Measurements from ENCODE around the gene SH2D2A. TPM values are rescaled to one million over a fixed set of nuclear protein-coding genes. Genes with fewer than 3 reads are reported as not detected.

The SH2D2A gene
- total RNA-seq, 4 donors from 2014 or later, result 0.94 TPM; not detected in 3

DNA sequence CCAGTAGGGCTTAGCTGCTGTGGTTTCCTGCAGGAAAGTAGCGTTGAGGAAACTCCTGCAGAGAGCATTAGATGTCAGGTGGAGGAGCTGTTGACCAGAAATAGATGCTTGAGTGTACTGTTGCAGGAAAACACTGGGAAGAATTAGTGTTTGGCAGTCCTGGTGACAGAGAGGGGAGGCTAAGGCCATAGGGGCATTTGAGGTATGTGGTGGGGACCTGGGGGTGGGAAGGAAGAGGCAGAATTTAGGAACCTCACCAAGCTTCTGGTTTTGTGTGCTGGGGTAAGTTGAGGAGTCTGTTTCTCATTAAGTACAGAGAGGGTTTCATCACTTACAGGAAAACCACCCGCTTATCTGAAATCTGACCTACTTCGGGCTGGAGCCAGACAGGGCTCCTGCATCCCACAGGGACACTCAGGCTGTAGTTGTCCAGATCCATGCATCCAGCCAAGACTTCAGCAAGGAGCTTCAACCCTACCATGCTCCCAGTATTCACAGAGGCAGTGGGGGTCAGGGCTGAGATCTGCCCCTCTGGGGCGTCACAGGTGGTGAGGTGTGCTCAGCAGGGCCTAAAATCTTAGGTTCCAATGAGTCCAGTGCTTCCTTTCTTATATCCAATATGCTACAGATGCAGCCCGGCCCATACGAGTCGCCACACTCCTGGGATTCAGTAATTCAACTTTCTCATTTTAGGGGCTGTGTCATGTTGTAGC, 15.1 kb downstream of the SH2D2A start:
- 57 to 59% methylated on average over 1 to 7 of the region's 7 CpGs for WGBS, 2 donors (ENCODE audit: low coverage in 1 of 2)
- no peaks in the 10 kb centered on the region for H3K27me3 ChIP-seq
- H3K27ac ChIP-seq, result no peak overlapping the region
- H3K4me1 ChIP-seq, result peaks cover 0 to 35% (median 16%) of the 10 kb centered on the region in 3 donors
- H3K4me3 ChIP-seq, result no peak overlapping the region
- no peaks in the 10 kb centered on the region for H3K9me3 ChIP-seq
- H3K36me3 ChIP-seq, result peaks cover 4 to 63% of the 10 kb centered on the region in 2 donors
- ATAC-seq, result peak; percentile 69
- TF ChIP-seq POLR2AphosphoS5 (IDR thresholded peaks at IDR 0.05) (no peak), EP300 (IDR thresholded peaks at IDR 0.05) (no peak), POLR2A (IDR thresholded peaks at IDR 0.05) (no peak)
- TF ChIP-seq, protein P1, sequence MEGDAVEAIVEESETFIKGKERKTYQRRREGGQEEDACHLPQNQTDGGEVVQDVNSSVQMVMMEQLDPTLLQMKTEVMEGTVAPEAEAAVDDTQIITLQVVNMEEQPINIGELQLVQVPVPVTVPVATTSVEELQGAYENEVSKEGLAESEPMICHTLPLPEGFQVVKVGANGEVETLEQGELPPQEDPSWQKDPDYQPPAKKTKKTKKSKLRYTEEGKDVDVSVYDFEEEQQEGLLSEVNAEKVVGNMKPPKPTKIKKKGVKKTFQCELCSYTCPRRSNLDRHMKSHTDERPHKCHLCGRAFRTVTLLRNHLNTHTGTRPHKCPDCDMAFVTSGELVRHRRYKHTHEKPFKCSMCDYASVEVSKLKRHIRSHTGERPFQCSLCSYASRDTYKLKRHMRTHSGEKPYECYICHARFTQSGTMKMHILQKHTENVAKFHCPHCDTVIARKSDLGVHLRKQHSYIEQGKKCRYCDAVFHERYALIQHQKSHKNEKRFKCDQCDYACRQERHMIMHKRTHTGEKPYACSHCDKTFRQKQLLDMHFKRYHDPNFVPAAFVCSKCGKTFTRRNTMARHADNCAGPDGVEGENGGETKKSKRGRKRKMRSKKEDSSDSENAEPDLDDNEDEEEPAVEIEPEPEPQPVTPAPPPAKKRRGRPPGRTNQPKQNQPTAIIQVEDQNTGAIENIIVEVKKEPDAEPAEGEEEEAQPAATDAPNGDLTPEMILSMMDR (IDR thresholded peaks at IDR 0.05), result no peak

DNA sequence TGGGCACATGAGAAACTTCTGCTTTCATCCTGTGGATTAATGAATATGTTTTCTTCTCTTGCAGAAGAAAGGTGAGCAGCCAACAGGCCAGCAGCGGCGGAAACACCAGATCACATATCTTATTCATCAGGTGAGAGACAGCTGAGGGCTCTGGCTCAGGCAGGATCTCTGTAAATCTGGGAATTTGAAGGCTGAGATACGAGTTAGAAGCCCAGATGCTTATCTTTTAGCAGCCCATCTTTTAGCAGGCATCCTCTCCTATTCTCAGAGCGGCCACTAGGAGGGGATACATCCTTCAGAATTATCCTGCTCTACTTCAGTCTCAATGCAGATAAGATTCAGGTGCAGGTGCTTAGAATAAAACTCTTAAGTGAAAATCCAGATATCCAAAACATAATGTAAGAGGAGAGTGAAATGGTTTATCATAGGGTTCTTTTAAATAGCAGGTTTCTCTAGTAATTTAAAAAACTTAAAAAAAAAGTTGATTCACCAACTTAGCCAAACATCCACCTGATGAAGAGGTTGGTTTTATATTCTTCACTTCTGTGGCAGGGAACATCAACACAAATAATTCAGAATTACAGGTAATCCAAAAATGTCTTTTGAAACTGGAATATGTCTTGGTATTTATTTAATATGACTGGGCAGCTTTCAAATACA, 19.3 kb downstream of the SH2D2A start:
- Histone ChIP-seq H3K27ac (no peak overlapping the region), H3K9me3 (no peaks in the 10 kb centered on the region), H3K4me1 (peaks cover 0 to 9% (median 0%) of the 10 kb centered on the region in 3 donors), H3K4me3 (no peak overlapping the region), H3K27me3 (no peaks in the 10 kb centered on the region), H3K36me3 (peaks cover 8 to 100% of the 10 kb centered on the region in 2 donors)
- 53% methylated on average over 4 of the region's 4 CpGs; no CpG with 5 or more reads in 1 of the 2 donors for WGBS, 2 donors (ENCODE audit: low coverage in 1 of 2)
- no peak for ATAC-seq
- TF ChIP-seq EP300 (IDR thresholded peaks at IDR 0.05) (no peak), POLR2A (IDR thresholded peaks at IDR 0.05) (no peak), POLR2AphosphoS5 (IDR thresholded peaks at IDR 0.05) (no peak)
- TF ChIP-seq, protein P1 (IDR thresholded peaks at IDR 0.05), result peak in 3 of 4 experiments; percentile 56 to 64 (median 59)

DNA sequence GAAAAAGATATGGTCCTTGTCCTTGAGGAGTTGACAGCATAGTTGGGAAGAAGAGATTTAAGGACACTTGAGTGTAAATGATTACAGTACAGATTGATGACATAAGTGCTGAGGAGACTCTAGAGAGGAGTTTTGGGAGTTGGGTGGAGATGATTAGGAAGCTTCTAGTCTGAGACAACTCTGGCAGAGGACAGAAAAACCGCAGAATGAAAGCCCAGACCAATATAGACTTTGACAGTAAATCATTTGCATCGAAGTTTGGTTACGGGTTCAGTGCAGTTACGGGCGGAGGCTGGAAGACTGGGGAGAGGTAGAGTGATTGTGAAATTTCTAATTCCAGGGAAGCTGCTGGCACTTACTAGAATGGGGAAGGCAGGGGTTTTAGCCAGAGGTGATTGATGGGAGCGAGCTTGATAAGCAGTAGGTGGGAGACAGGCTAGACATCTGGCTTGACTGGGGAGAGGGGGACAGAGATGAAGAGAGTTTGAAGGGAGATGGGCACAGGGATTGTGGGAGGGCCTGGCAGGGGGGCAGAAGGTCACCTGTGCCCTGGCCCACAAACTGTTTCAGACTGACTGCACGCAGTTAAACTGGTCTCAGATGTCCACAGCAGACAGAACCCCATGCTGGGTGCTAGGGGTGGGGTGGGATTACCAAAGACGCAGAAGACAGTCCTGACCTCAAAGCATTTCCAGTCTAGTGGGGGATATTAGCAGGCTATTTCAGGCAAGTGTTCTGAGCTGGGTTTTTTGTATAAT, 20.1 kb downstream of the SH2D2A start:
- no peaks in the 10 kb centered on the region for H3K9me3 ChIP-seq
- ATAC-seq, result no peak
- peaks cover 8 to 100% of the 10 kb centered on the region in 2 donors for H3K36me3 ChIP-seq

DNA sequence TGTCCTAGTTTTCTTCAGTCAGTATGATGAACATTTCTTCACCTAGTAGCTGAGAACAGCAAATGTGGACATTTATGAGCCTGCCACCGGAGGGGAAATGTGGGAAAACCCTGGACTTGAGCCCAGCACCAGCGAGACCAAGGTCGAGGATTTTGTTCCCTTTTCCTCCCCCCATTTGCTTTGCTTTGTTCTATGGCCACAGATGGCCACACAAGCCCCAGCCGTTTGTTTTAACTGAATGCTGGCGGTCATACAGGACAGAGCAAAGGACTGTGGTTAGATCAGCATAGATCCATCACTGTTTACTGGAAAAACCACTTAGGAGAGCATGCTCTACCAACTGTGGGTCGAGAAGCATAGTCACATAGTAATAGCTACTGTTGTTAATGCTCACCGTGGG, 20.9 kb downstream of the SH2D2A start:
- H3K27me3 ChIP-seq, result no peaks in the 10 kb centered on the region
- H3K9me3 ChIP-seq, result no peaks in the 10 kb centered on the region
- peaks cover 8 to 100% of the 10 kb centered on the region in 2 donors for H3K36me3 ChIP-seq
- 52 to 53% methylated on average over 7 of the region's 7 CpGs for WGBS, 2 donors (ENCODE audit: low coverage in 1 of 2)
- no peak overlapping the region for H3K27ac ChIP-seq
- ATAC-seq, result no peak
- no peak overlapping the region for H3K4me3 ChIP-seq
- no peaks in the 10 kb centered on the region for H3K4me1 ChIP-seq
- TF ChIP-seq POLR2A (IDR thresholded peaks at IDR 0.05) (no peak), POLR2AphosphoS5 (IDR thresholded peaks at IDR 0.05) (no peak), EP300 (IDR thresholded peaks at IDR 0.05) (no peak)
- TF ChIP-seq, protein P1 (IDR thresholded peaks at IDR 0.05), result no peak

More for the DNA sequence above, 20.1 kb downstream of the SH2D2A start:
- H3K4me1 ChIP-seq, result peaks cover 0 to 5% (median 0%) of the 10 kb centered on the region in 3 donors
- no peak overlapping the region for H3K4me3 ChIP-seq
- no peak for TF ChIP-seq POLR2AphosphoS5 (IDR thresholded peaks at IDR 0.05)
- TF ChIP-seq, protein P1 (IDR thresholded peaks at IDR 0.05), result no peak
- TF ChIP-seq EP300 (IDR thresholded peaks at IDR 0.05), result no peak
- no peak for TF ChIP-seq POLR2A (IDR thresholded peaks at IDR 0.05)
- H3K27ac ChIP-seq, result no peak overlapping the region
- no peaks in the 10 kb centered on the region for H3K27me3 ChIP-seq
- 79 to 90% methylated on average over 7 to 8 of the region's 8 CpGs for WGBS, 2 donors (ENCODE audit: low coverage in 1 of 2)
